ENCODE data around the gene PRR36. TPM values are rescaled to one million over a fixed set of nuclear protein-coding genes. Genes with fewer than 3 reads are reported as not detected.

The PRR36 gene
- total RNA-seq, 4 donors from 2014 or later: not detected

- TF ChIP-seq CTCF (IDR thresholded peaks at IDR 0.05): no peak
- no peak for ATAC-seq (ENCODE audit: low FRiP score)
- DNase-seq (ENCODE audit: low spot score): no peak
Measured at GRCh38 chr19:7818806-7819205, 55.4 kb downstream of the PRR36 start.

Other genes starting within 250 kb of the PRR36 start
- gene XAB2, start 244.8 kb downstream of the PRR36 start, total RNA-seq: 10 to 100 TPM; 22.5 to 37.0 (median 27.8) TPM
- 10 to 100 TPM; 11.2 to 22.8 (median 17.0) TPM for gene PET100, start 244.6 kb downstream of the PRR36 start, total RNA-seq
- gene PCP2, start 240.7 kb downstream of the PRR36 start, total RNA-seq: not detected
- gene STXBP2, start 237.3 kb downstream of the PRR36 start, total RNA-seq: 10 to 100 TPM; 29.7 to 46.1 (median 37.7) TPM
- 1 to 10 TPM in 1 of 4 donors, not detected in 3; 1.6 TPM for gene RETN, start 205.3 kb downstream of the PRR36 start, total RNA-seq
- gene MCEMP1, start 197.3 kb downstream of the PRR36 start, total RNA-seq: 1 to 10 TPM; 2.2 to 6.5 (median 3.4) TPM
- gene TRAPPC5, start 193.6 kb downstream of the PRR36 start, total RNA-seq: 10 to 100 TPM; 54.1 to 83.6 (median 76.7) TPM
- gene FCER2, start 172.3 kb downstream of the PRR36 start, total RNA-seq: 1 to 10 TPM in 2 of 4 donors, under 1 TPM in 2; 0.65 to 1.8 (median 1.0) TPM
- 1 to 10 TPM; 2.3 to 9.3 (median 6.0) TPM for gene CLEC4G, start 142.3 kb downstream of the PRR36 start, total RNA-seq
- 10 to 100 TPM; 12.7 to 21.8 (median 17.2) TPM for gene CD209, start 126.9 kb downstream of the PRR36 start, total RNA-seq
- under 1 TPM in 2 of 4 donors, not detected in 2; 0.56 to 0.93 TPM for gene CLEC4M, start 111.1 kb downstream of the PRR36 start, total RNA-seq
- 10 to 100 TPM in 1 of 4 donors, 1 to 10 TPM in 3; 6.9 to 10.8 (median 7.9) TPM for gene EVI5L, start 44.2 kb downstream of the PRR36 start, total RNA-seq
- 1 to 10 TPM in 3 of 4 donors, under 1 TPM in 1; 0.79 to 6.5 (median 3.0) TPM for gene LRRC8E, start 14.1 kb upstream of the PRR36 start, total RNA-seq
- gene MAP2K7, start 29.5 kb upstream of the PRR36 start, total RNA-seq: 10 to 100 TPM; 12.9 to 13.7 (median 13.6) TPM
- gene TGFBR3L, start 40.4 kb upstream of the PRR36 start, total RNA-seq: not detected
- 10 to 100 TPM in 3 of 4 donors, 1 to 10 TPM in 1; 4.7 to 13.1 (median 12.3) TPM for gene SNAPC2, start 45.9 kb upstream of the PRR36 start, total RNA-seq
- 1 to 10 TPM in 3 of 4 donors, not detected in 1; 1.6 to 3.7 (median 2.0) TPM for gene CTXN1, start 51.7 kb upstream of the PRR36 start, total RNA-seq
- 10 to 100 TPM; 44.3 to 53.3 (median 47.6) TPM for gene TIMM44, start 69.3 kb upstream of the PRR36 start, total RNA-seq
- 10 to 100 TPM; 23.7 to 41.1 (median 30.3) TPM for gene ELAVL1, start 131.3 kb upstream of the PRR36 start, total RNA-seq
- not detected for gene CCL25, start 178.4 kb upstream of the PRR36 start, total RNA-seq

All from omental fat pad (tissue), 4 donors.